Transverse colon (tissue), 3 donors: ENCODE data around the gene RBFOX2.

Experiments used
- CTCF ChIP-seq, 5 experiments: fragments of 200-600 bp in 3 of 5; fragments of 450-650 bp in 2 of 5; sonication (generic) in 3 of 5; IDR thresholded peaks; 1 replicate in 2 of 5; 2 replicates in 3 of 5; pipeline ENCODE4 v1.5.1; 2016 to 2017; ENCODE audit warnings: antibody characterized with exemption in 5 of 5, inconsistent platforms in 3 of 5, mild to moderate bottlenecking in 2 of 5, moderate library complexity in 1 of 5
- EP300 ChIP-seq: sonication (generic); formaldehyde crosslinking; IDR thresholded peaks from one replicate; pipeline ENCODE4 v1.6.1; 2017; ENCODE audit warnings: antibody characterized with exemption, low read depth
- POLR2A ChIP-seq: fragments of 450-650 bp; IDR thresholded peaks from one replicate; pipeline ENCODE4 v1.6.1; 2016; ENCODE audit warnings: antibody characterized with exemption, mild to moderate bottlenecking, moderate library complexity

GRCh38 chr22:35752006-35752862 lies 276.4 kb downstream of the RBFOX2 start:
- TF ChIP-seq CTCF (IDR thresholded peaks at IDR 0.05) = no peak
- no peak for TF ChIP-seq POLR2A
- TF ChIP-seq EP300 = no peak
